ENCODE results near the gene AKAP13. TPM values are rescaled to one million over a fixed set of nuclear protein-coding genes. Genes with fewer than 3 reads are reported as not detected.
"Not testable (repeated sequence)": the region's sequence is repeated elsewhere in the genome, so short reads cannot be mapped to it uniquely, and the experiment has no call there.

Gene AKAP13
- polyA plus RNA-seq, 1 donor: 71.1 TPM

GRCh38 chr15:85580879-85581278, 200.5 kb downstream of the AKAP13 start:
- DNase-seq: no peak

DNA sequence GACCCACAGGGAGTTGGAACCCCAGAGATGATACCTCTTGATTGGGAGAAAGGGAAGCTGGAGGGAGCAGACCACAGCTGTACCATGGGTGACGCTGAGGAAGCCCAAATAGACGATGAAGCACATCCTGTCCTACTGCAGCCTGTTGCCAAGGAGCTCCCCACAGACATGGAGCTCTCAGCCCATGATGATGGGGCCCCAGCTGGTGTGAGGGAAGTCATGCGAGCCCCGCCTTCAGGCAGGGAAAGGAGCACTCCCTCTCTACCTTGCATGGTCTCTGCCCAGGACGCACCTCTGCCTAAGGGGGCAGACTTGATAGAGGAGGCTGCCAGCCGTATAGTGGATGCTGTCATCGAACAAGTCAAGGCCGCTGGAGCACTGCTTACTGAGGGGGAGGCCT, 201.1 kb downstream of the AKAP13 start:
- DNase-seq: no peak

DNA sequence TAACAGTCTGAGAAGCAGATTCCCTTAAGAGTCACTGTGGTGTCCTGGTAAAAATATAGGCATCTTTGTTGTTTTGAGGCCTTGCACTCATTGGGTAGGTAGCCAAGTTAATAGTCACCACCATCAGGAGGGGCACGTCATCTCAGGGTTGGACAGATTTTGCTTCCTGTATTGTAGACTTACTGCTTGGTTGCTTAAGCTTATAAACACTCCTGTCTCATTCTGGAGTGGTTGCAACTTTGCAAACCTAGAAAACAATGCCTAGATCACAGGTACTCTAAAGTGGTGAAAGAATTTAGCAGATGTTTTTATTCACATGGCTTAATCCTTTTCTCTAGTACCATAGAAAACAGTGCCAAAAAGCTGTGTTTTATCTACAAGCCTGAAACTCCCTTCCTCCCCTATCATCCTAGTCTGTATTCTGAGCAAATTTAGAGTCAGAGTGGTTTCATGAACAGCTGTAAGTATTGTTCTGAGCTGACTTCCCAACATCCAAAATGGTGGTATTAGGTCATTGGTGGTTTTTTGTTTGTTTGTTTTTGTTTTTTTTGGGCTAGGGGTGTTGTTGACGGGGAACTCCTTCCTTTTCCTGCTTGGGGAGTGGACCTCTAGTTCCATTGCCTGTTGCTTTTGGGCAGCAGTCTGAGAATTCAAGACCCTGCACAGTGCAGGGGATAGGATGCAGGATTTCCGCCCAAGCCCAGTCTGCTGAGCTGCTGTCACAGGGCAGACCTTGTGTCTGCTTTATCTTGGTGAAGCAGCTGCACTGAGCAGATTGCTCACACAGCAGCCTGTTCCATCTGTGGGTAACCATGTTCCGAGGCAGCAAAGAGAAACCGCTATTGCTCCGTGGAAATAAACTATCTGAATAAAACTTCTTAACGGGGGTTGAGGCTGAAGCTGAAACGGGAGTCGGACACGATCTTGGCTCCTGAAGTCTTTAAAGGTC, 202.0 kb downstream of the AKAP13 start:
- DNase-seq: peak; percentile 45

DNA sequence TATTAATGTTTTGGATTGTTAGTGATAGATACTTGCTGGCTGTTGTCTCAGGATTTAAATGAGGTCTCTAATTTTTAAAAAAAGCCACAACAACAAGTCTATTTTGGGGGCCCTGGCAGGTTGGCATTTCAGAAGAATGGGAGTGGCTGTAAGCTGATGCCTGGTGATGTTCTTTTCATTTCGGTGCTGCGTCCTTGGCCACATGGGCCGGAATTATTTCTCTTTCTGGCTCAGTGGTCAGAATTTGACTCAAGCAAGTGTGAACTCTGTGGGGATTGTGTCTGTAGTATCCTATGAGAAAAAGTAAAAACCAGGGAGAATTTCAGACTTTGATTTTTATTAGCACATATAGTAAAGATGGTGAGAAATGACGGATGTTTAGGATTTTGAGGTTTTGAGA, 203.0 kb downstream of the AKAP13 start:
- no peak for DNase-seq

GRCh38 chr15:85583923-85584390, 203.6 kb downstream of the AKAP13 start:
- no peak for DNase-seq

DNA sequence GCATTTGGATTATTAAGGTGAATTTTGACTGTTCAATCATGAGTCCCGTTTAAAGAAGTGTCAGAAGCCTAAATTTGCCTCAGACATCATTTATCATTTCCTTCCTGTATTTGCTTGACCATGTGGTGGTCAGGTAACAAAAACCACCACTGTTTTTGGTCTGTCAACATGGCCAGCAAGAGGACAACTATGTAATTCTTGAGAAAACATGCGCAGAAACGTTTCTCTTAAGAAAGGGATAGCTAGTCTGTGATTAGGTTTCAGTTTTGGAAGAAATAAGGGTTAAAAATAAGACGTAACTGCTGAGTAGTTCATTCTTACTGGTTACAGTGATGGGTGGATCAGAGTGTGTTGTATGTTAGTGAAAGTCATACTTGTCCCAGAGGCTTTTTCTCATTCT, 204.5 kb downstream of the AKAP13 start:
- DNase-seq: no peak

DNA sequence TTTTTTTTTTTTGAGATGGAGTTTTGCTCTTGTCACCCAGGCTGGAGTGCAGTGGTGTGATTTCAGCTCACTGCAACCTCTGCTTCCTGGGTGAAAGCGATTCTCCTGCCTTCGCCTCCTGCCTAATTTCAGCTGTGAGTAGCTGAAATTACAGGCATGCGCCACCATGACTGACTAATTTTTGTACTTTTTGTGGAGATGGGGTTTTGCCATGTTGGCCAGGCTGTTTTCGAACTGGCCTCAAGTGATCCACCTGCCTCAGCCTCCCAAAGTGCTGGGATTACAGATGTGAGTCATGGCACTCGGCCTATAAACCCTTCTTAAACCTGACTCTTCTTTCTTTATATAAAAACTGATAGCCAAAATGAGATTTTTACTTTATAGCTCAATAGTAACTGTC, 205.8 kb downstream of the AKAP13 start:
- not testable (repeated sequence) for DNase-seq

- DNase-seq: no peak
These were observed 207.5 kb downstream of the AKAP13 start for GRCh38 chr15:85587707-85588411.

DNA sequence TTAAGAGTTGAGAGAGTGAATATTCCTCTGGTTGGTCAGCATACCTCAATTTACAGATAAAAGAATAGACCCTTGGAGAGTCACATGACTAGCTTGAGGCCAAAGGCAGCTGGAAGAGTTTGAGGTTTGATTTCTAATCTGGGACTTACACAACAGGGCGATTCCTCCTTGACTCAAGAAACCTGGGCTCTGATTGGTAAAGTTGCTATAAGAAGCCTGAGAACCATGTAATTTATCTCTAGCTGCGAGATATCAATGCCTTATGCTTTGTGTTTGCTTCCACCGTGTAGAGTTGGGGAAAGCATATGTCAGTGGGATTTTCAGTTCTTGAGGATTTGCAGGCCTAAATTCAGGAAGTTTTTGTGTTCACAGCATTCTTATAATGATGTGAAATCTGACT, 208.3 kb downstream of the AKAP13 start:
- no peak for DNase-seq

- DNase-seq: no peak
These were observed 209.4 kb downstream of the AKAP13 start for GRCh38 chr15:85589851-85590250.

- no peak for DNase-seq
These were observed 211.2 kb downstream of the AKAP13 start for GRCh38 chr15:85591622-85592021.

- DNase-seq: no peak
These were observed 211.7 kb downstream of the AKAP13 start for GRCh38 chr15:85592148-85592547.

GRCh38 chr15:85593809-85594445, 213.5 kb downstream of the AKAP13 start:
- no peak for DNase-seq

DNA sequence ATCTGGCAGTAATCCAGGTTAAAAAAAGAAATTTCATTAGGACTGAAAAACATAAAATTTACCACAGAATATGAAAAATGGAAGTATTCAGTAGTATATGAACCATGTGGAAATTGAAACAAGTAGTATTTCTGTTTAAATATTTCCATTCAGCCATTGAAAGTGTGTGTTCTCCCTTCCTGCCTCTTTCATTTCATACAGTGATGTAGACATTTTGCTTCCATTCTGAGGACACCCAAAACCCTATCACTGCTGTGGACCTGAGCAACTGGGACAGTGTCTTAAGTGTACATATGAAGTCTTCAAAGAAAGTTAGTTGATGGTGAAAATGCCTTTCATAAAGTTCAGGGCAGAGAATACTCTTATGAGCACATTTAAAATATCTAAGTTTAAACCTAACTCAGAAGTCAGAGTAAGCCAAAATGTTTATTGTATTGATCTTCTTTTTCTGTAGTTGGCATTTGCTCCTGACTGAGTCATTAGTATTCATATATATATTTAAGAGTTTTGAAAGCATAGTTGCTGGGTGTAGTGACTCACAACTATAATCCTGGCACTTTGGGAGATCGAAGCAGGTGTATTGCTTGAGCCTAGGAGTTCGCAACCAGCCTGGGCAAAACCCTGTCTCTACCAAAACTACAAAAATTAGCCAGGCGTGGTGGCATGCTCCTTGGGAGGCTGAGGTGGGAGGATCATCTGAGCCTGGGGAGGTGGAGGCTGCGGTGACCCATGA, 215.6 kb downstream of the AKAP13 start:
- DNase-seq: no peak

GRCh38 chr15:85597155-85597815, 216.9 kb downstream of the AKAP13 start:
- no peak for DNase-seq

- DNase-seq: no peak
These were observed 217.8 kb downstream of the AKAP13 start for GRCh38 chr15:85598219-85598618.

GRCh38 chr15:85598718-85599398, 218.5 kb downstream of the AKAP13 start:
- no peak for DNase-seq

DNA sequence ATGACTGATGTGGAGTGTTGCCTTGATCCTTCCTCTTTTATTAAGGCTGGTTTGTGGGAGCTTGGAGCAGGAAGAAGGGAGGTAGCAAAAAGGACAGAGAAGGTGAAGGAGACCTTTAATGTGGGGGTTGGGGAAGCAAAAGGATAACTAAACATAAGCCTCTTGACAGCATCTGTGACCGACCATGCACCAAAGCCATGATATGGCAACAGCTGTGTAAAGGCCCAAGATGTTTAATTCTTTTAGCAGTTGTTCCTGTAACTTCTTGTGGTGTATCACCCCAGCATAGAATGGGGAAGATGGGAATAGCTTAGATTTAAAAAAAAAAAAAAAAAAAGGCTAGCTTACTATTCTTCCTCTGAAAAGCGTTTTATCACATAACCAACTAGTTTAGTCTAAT, 219.6 kb downstream of the AKAP13 start:
- DNase-seq: no peak

- no peak for DNase-seq
These were observed 222.8 kb downstream of the AKAP13 start for GRCh38 chr15:85603160-85603559.

GRCh38 chr15:85603703-85604102, 223.3 kb downstream of the AKAP13 start:
- DNase-seq: no peak

DNA sequence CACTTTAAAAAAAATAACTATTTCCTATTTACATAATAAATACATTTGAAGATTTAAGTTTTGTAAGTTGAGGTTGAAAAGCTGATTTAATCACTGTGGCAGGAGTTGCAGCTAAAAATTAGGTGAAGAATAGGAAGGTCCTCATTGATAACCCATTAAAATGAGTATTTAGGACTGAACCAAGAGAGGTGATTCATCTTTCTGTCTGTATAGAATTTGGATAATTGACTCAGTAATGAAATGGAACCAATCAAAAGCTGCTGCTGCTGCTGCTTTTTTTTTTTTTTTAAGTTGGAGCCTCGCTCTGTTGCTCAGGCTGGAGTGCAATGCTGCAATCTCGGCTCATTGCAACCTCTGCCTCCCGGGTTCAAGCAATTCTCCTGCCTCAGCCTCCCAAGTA, 223.8 kb downstream of the AKAP13 start:
- DNase-seq: no peak

Measured in hindlimb muscle (tissue), 1 donor.